ENCODE results near the gene PFKL.

Gene PFKL

GRCh38 chr21:44365251-44365966 is 65.6 kb downstream of the PFKL start:
- no peak for DNase-seq

- DNase-seq: no peak
Observed at GRCh38 chr21:44365967-44366585, 66.2 kb downstream of the PFKL start.

DNA sequence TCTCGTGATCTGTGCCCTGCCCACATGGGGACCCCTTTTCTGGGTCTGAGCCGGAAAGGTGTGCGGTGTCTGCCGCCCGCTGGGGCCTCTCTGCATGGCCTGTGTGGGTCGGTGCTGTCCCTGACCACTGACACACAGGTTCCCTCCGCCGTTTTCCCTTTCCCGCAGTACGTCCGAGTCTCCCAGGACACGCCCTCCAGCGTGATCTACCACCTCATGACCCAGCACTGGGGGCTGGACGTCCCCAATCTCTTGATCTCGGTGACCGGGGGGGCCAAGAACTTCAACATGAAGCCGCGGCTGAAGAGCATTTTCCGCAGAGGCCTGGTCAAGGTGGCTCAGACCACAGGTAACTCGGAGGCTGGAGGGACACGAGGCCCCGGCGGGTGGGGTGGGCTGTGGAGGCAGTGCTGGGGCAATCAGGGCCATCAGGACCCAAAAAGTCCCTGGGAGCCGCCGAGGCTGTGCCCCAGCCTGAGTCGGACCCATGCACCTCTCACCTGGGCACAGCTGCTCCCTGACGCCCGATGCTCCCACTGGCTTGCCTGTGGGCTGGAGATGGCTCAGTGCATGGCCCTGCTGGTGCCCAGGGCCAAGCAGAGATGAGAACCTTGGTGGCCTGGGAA is 66.8 kb downstream of the PFKL start:
- DNase-seq: no peak

DNA sequence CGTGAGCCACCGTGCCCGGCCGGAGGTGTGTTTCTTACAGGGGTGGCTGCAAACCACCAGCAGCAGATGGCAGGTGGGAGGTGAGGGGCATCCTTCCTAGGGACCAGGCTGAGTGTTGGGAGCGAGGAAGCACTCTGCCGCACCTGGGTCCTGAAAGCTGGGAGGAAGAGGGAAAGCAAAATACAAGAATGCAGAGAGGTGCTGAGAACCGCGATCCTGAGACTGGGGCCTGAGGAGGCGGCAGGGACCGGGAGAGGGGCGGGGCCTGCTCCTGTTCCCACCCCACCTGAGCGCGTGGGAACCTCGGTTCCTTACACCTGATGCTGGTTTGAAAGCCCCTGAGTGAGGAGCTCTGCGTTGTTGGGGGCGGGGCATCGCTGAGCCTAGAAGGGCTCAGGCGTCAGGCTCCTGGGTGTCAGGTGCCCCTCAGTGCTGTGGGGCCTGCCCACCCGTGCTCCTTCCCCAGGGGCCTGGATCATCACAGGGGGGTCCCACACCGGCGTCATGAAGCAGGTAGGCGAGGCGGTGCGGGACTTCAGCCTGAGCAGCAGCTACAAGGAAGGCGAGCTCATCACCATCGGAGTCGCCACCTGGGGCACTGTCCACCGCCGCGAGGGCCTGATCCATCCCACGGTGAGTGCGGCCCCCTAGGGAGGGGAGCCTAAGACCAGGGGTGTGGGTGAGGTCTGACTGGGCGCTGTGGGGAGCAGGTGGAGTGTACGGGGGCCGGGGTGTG is 69.0 kb downstream of the PFKL start:
- DNase-seq: no peak

DNA sequence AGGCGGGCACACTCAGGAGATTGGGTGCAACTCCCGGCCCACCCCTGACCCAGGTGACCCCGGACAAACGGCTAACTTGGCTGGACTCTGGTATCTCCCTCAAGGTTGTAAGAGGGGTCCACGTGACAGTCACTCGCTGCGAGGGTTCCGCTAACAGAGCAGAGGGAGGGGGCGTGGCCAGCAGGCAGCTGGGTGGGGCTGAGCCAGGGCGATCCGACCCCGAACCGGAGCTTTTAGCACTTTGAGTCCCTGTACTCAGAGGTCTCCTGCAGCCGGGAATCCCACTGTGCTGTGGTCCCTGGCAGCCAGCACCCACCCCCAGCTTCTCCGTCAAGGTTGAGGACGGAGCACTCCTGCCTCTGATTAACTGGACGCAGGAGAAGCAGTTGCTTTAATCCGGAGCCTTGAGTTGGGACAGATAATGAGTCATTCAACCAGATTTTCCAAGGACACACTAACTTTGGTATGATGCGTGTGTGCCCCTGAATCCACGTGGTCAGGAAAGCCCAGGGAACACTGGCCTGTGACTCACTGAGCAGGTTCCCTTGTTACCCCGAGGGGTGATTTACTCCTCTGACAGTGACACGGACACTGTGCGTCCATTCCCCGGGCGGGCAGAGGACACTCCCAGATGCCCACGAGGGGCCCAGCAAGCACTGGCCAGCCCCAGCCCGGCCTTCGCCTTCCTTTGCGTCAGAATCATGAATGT is 70.3 kb downstream of the PFKL start:
- no peak for DNase-seq

DNA sequence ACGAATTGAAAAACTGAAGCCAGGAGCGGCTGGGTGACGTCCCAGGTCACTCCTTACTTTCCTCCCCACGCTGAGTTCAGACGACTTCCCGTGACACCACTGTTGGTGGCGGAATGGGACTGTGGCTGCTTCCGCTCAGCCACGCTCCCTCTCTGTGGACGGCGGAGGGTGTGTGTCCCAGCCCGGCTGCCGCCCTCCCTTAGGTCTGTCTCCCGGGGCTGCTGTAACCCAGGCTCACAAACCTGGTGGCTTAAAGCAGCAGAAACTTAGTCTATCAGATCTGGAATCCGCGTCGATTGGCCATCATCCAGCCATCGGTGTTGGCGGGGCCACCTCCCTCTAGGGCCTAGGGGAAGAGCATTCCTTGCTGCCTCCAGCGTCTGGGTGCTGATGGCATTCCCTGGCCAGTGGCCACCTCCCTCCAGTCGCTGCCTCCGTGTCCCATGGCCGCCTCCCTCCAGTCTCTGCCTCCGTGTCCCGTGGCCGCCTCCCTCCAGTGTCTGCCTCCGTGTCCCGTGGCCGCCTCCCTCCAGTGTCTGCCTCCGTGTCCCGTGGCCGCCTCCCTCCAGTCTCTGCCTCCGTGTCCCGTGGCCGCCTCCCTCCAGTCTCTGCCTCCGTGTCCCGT is 71.0 kb downstream of the PFKL start:
- DNase-seq: no peak

DNA sequence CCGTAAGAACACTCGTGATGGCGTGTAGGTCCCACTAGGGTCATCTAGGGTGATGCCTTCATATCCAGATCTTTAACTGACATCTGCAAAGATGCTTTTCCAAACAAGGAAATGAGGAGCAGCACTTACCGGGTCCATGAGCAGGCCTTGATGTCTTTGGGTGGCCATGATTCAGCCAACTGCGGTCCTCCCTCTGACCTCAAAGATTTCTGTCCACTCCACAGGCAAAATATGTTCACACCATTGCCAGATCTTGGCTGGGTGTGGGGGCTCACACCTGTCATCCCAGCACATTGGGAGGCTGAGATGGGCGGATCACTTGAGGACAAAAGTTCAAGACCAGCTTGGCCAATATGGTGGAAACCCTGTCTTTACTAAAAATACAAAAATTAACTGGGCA is 71.7 kb downstream of the PFKL start:
- no peak for DNase-seq

- DNase-seq: no peak
Observed at GRCh38 chr21:44372616-44373015, 72.8 kb downstream of the PFKL start.

- DNase-seq: no peak
Observed at GRCh38 chr21:44374601-44375280, 74.9 kb downstream of the PFKL start.

DNA sequence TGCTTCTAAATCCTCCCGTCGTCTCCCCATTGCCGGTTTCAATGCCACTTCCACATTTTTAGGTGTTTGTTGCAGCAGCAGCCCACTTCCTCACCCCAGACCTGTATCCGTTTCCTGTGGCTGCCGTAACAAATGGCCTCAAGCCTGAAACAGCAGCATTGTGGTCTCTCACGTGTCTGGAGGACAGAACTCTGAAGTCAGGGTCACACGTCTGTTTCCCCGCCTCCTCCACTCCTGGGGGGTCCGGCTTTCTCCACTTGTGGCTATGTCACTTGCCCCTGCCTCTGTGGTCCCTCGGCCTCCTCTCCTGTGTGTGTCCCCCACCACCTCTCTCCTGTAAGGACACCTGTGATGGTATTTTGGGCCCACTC is 75.4 kb downstream of the PFKL start:
- no peak for DNase-seq

DNA sequence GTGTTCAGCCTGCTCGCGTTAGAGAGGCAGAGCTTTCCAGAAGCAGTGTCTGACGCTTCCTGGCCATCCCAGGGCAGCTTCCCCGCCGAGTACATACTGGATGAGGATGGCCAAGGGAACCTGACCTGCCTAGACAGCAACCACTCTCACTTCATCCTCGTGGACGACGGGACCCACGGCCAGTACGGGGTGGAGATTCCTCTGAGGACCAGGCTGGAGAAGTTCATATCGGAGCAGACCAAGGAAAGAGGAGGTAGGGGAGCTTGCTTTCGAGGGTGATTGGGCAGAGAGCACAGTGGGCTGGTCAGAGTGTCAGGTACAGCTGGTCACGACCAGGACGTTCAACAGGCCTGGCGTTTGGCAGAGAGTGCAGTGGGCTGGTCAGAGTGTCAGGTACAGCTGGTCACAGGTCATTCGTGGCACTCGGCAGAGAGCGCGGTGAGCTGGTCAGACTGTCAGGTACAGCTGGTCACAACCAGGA is 75.9 kb downstream of the PFKL start:
- DNase-seq: no peak

DNA sequence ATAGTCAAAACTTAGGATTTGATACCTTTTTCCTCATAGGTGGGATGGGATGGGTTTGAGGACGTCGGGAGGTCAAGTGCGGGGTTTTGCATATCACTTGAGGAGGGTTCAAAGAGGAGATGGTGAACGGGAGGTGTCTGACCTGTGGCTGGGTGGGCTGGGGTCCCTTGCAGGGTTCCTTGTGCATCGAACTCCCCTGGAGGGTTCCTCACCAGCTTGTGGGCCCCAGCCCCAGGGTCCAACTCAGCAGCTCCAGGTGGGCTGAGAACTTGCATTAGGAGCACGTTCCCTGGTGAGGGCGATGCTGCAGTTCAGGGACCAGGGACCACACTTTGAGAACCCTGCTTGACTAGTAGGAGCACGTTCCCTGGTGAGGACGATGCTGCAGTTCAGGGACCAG is 76.8 kb downstream of the PFKL start:
- DNase-seq: no peak
